Measurements from ENCODE around the gene NDUFC2. TPM values are rescaled to one million over a fixed set of nuclear protein-coding genes. Genes with fewer than 3 reads are reported as not detected.

Gene NDUFC2
- total and polyA plus RNA-seq, 2 of the 13 experiments (the other 11 are each of a cell fraction or from before 2014, with no cell fraction given) = 256 to 363 TPM

DNA sequence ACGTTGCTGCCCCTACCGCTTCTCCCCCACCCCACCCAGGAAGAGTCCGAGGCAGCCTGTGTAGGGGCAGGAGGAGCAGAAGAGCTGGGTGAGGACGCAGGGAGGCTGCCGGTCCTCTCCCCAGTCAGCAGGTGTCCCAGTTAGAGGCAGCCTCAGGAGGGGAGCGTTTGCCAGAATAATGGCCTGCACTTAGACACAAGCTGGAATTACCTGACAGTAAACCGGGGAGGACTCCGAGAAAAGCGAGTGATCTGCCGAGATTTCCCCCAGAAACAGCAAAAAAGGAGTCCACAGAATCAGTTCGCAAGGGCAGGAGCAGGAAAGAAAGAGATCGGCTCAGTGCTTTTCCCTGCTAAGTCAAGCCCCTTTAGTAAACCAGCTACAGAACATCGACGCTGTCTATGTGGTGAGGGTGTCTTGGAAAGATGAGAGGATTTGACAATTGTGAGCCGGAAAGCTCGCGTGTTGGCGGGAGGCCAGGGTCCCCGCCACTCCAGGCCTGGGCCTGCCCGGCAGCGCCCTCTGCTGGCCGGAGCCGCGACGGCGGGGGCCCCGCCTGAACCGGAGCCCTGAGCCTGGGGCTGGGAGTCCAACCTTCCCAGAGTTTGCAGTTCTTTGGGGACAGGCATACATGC lies 33.7 kb downstream of the NDUFC2 start (continued):
- TF ChIP-seq ZNF225 (CRISPR knock-in tag; IDR thresholded peaks at IDR 0.05) = no peak
- no peak for TF ChIP-seq SRY (CRISPR knock-in tag; IDR thresholded peaks at IDR 0.05)
- no peak for TF ChIP-seq POLR2A (IDR thresholded peaks at IDR 0.05; ENCODE audit: insufficient read depth in 1 of 2, low read depth in 2 of 2, low read length in 2 of 2)
- peak; percentile 73; the same call in 1 of the 2 replicates for TF ChIP-seq PHF21A (CRISPR knock-in tag; IDR thresholded peaks at IDR 0.05)
- 0 out of 2 replicates have a peak, but pooled peaks have one; percentile 22 for TF ChIP-seq HOXD1 (CRISPR knock-in tag; IDR thresholded peaks at IDR 0.05)
- TF ChIP-seq MIXL1 (CRISPR knock-in tag; IDR thresholded peaks at IDR 0.05) = peak; percentile 73
- peak; percentile 85; the same call in 1 of the 2 replicates for TF ChIP-seq ZNF350 (CRISPR knock-in tag; IDR thresholded peaks at IDR 0.05; ENCODE audit: borderline replicate concordance, low read depth)
- TF ChIP-seq KDM1A (CRISPR knock-in tag; IDR thresholded peaks at IDR 0.05) = no peak
- no peak for TF ChIP-seq ZSCAN30 (CRISPR knock-in tag; IDR thresholded peaks at IDR 0.05)
- TF ChIP-seq, protein P1, sequence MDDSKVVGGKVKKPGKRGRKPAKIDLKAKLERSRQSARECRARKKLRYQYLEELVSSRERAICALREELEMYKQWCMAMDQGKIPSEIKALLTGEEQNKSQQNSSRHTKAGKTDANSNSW (CRISPR knock-in tag; IDR thresholded peaks at IDR 0.05; ENCODE audit: borderline replicate concordance) = no peak
- TF ChIP-seq ZNF3 (CRISPR knock-in tag; IDR thresholded peaks at IDR 0.05) = no peak
- TF ChIP-seq, protein P2, sequence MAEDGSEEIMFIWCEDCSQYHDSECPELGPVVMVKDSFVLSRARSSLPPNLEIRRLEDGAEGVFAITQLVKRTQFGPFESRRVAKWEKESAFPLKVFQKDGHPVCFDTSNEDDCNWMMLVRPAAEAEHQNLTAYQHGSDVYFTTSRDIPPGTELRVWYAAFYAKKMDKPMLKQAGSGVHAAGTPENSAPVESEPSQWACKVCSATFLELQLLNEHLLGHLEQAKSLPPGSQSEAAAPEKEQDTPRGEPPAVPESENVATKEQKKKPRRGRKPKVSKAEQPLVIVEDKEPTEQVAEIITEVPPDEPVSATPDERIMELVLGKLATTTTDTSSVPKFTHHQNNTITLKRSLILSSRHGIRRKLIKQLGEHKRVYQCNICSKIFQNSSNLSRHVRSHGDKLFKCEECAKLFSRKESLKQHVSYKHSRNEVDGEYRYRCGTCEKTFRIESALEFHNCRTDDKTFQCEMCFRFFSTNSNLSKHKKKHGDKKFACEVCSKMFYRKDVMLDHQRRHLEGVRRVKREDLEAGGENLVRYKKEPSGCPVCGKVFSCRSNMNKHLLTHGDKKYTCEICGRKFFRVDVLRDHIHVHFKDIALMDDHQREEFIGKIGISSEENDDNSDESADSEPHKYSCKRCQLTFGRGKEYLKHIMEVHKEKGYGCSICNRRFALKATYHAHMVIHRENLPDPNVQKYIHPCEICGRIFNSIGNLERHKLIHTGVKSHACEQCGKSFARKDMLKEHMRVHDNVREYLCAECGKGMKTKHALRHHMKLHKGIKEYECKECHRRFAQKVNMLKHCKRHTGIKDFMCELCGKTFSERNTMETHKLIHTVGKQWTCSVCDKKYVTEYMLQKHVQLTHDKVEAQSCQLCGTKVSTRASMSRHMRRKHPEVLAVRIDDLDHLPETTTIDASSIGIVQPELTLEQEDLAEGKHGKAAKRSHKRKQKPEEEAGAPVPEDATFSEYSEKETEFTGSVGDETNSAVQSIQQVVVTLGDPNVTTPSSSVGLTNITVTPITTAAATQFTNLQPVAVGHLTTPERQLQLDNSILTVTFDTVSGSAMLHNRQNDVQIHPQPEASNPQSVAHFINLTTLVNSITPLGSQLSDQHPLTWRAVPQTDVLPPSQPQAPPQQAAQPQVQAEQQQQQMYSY (CRISPR knock-in tag; IDR thresholded peaks at IDR 0.05) = peak; percentile 81
- peak; percentile 85; the same call in 1 of the 2 replicates for TF ChIP-seq ZNF510 (CRISPR knock-in tag; IDR thresholded peaks at IDR 0.05; ENCODE audit: low read depth)
- TF ChIP-seq, protein P3, sequence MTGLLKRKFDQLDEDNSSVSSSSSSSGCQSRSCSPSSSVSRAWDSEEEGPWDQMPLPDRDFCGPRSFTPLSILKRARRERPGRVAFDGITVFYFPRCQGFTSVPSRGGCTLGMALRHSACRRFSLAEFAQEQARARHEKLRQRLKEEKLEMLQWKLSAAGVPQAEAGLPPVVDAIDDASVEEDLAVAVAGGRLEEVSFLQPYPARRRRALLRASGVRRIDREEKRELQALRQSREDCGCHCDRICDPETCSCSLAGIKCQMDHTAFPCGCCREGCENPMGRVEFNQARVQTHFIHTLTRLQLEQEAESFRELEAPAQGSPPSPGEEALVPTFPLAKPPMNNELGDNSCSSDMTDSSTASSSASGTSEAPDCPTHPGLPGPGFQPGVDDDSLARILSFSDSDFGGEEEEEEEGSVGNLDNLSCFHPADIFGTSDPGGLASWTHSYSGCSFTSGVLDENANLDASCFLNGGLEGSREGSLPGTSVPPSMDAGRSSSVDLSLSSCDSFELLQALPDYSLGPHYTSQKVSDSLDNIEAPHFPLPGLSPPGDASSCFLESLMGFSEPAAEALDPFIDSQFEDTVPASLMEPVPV (CRISPR knock-in tag; IDR thresholded peaks at IDR 0.05) = no peak
- TF ChIP-seq, protein P4, sequence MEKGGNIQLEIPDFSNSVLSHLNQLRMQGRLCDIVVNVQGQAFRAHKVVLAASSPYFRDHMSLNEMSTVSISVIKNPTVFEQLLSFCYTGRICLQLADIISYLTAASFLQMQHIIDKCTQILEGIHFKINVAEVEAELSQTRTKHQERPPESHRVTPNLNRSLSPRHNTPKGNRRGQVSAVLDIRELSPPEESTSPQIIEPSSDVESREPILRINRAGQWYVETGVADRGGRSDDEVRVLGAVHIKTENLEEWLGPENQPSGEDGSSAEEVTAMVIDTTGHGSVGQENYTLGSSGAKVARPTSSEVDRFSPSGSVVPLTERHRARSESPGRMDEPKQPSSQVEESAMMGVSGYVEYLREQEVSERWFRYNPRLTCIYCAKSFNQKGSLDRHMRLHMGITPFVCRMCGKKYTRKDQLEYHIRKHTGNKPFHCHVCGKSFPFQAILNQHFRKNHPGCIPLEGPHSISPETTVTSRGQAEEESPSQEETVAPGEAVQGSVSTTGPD (CRISPR knock-in tag; IDR thresholded peaks at IDR 0.05) = no peak
- TF ChIP-seq ZFP90 (CRISPR knock-in tag; IDR thresholded peaks at IDR 0.05; ENCODE audit: borderline replicate concordance) = no peak; the same call in 1 of the 2 replicates
- TF ChIP-seq, protein P5, sequence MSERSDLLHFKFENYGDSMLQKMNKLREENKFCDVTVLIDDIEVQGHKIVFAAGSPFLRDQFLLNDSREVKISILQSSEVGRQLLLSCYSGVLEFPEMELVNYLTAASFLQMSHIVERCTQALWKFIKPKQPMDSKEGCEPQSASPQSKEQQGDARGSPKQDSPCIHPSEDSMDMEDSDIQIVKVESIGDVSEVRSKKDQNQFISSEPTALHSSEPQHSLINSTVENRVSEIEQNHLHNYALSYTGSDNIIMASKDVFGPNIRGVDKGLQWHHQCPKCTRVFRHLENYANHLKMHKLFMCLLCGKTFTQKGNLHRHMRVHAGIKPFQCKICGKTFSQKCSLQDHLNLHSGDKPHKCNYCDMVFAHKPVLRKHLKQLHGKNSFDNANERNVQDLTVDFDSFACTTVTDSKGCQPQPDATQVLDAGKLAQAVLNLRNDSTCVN (CRISPR knock-in tag; IDR thresholded peaks at IDR 0.05; ENCODE audit: borderline replicate concordance) = peak; percentile 27; the same call in 1 of the 2 replicates
- TF ChIP-seq ZNF737 (CRISPR knock-in tag; IDR thresholded peaks at IDR 0.05; ENCODE audit: borderline replicate concordance) = 0 out of 2 replicates have a peak, but pooled peaks have one; percentile 24
- TF ChIP-seq RXRA (CRISPR knock-in tag; IDR thresholded peaks at IDR 0.05) = peak; percentile 55; the same call in 1 of the 2 replicates
- peak; percentile 72 for TF ChIP-seq YY1 (IDR thresholded peaks at IDR 0.05; ENCODE audit: insufficient read depth, insufficient replicate concordance, low read depth, low read length)
- TF ChIP-seq ZNF431 (CRISPR knock-in tag; IDR thresholded peaks at IDR 0.05; ENCODE audit: borderline replicate concordance, low read depth) = peak; percentile 67; the same call in 1 of the 2 replicates
- peak; percentile 51 for TF ChIP-seq ASH2L (IDR thresholded peaks at IDR 0.05; ENCODE audit: insufficient read length, low read depth, low read length)
